ENCODE results near the gene ZNF560. TPM values are rescaled to one million over a fixed set of nuclear protein-coding genes. Genes with fewer than 3 reads are reported as not detected.

The ZNF560 gene
- total RNA-seq, 4 donors from 2014 or later: not detected

- peaks cover 0 to 85% (median 3%) of the 10 kb centered on the region in 3 donors for H3K9me3 ChIP-seq
- TF ChIP-seq, protein P1, sequence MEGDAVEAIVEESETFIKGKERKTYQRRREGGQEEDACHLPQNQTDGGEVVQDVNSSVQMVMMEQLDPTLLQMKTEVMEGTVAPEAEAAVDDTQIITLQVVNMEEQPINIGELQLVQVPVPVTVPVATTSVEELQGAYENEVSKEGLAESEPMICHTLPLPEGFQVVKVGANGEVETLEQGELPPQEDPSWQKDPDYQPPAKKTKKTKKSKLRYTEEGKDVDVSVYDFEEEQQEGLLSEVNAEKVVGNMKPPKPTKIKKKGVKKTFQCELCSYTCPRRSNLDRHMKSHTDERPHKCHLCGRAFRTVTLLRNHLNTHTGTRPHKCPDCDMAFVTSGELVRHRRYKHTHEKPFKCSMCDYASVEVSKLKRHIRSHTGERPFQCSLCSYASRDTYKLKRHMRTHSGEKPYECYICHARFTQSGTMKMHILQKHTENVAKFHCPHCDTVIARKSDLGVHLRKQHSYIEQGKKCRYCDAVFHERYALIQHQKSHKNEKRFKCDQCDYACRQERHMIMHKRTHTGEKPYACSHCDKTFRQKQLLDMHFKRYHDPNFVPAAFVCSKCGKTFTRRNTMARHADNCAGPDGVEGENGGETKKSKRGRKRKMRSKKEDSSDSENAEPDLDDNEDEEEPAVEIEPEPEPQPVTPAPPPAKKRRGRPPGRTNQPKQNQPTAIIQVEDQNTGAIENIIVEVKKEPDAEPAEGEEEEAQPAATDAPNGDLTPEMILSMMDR (IDR thresholded peaks at IDR 0.05): no peak
- no peak for TF ChIP-seq POLR2AphosphoS5 (IDR thresholded peaks at IDR 0.05)
- no peak for TF ChIP-seq POLR2A (IDR thresholded peaks at IDR 0.05)
- no peak for TF ChIP-seq EP300 (IDR thresholded peaks at IDR 0.05)
- H3K36me3 ChIP-seq: peaks cover 0 to 1% of the 10 kb centered on the region in 2 donors
- H3K4me1 ChIP-seq: no peaks in the 10 kb centered on the region
- no peak overlapping the region for H3K4me3 ChIP-seq
- no peak overlapping the region for H3K27ac ChIP-seq
- H3K27me3 ChIP-seq: no peaks in the 10 kb centered on the region
- ATAC-seq: no peak
- WGBS, 2 donors (ENCODE audit: low coverage in 1 of 2): 77 to 83% methylated on average over 4 to 5 of the region's 7 CpGs
Observed at GRCh38 chr19:9467161-9467560, 31.3 kb downstream of the ZNF560 start.

DNA sequence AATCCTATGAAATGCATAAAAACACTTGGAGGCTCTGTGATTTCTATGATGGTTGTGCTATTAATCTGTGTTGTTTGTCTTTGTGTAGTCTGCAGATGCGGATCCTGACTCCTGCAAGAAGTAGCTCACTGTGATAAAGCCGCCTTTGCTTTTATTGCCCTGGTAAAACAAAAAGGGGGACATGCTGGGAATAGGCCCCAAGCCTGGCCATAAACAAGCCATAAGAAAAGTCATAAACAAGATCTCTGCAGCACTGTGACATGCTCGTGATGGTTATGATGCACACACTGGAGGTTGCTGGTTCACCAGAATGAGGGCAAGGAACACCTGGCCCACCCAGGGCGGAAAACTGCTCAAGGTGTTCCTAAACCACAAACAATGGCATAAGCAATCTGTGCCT, 36.5 kb downstream of the ZNF560 start:
- 89 to 95% methylated on average over 2 to 4 of the region's 4 CpGs for WGBS, 2 donors (ENCODE audit: low coverage in 1 of 2)
- H3K9me3 ChIP-seq: peaks cover 0 to 82% (median 0%) of the 10 kb centered on the region in 3 donors
- no peak for ATAC-seq

DNA sequence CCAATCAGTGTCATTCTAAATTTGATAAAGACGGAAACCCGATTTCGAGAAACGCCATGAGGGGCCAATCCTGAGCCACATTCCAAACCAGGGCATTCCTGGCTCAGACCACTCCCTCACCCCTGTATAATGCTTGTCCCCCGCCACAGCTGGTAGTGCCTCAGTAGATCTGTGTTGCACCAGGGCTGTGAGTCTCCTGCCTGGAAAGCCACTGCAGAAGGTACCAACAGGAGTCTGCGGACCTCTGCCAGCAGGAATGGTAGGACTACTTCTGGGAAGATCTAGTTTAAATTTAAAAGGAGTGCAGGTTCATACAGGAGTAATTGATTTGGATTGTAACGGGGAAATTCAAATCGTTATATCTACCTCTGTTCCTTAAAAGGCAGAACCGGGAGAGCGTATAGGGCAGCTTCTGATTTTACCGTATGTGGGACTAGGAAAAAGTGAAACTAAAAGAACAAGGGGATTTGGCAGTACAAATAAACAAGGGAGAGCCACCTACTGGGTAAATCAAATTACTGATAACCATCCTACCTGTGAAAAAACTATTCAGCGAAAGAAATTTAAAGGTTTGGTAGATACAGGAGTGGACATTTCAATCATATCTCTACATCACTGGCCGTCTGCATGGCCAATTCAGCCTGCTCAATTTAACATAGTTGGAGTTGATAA, 42.3 kb downstream of the ZNF560 start:
- Histone ChIP-seq H3K27ac (no peak overlapping the region), H3K36me3 (no peaks in the 10 kb centered on the region), H3K4me3 (no peak overlapping the region), H3K4me1 (no peaks in the 10 kb centered on the region), H3K9me3 (peaks cover 0 to 85% (median 0%) of the 10 kb centered on the region in 3 donors), H3K27me3 (no peaks in the 10 kb centered on the region)
- WGBS, 2 donors (ENCODE audit: low coverage in 1 of 2): 67 to 95% methylated on average over 11 to 12 of the region's 13 CpGs
- TF ChIP-seq EP300 (IDR thresholded peaks at IDR 0.05) (no peak), POLR2A (IDR thresholded peaks at IDR 0.05) (no peak), POLR2AphosphoS5 (IDR thresholded peaks at IDR 0.05) (no peak)
- TF ChIP-seq, protein P1 (IDR thresholded peaks at IDR 0.05): no peak
- ATAC-seq: no peak

More for the DNA sequence above, 36.5 kb downstream of the ZNF560 start:
- TF ChIP-seq POLR2AphosphoS5 (IDR thresholded peaks at IDR 0.05): no peak
- TF ChIP-seq POLR2A (IDR thresholded peaks at IDR 0.05): no peak
- TF ChIP-seq, protein P1 (IDR thresholded peaks at IDR 0.05): no peak
- TF ChIP-seq EP300 (IDR thresholded peaks at IDR 0.05): no peak
- no peak overlapping the region for H3K27ac ChIP-seq
- no peaks in the 10 kb centered on the region for H3K27me3 ChIP-seq
- H3K4me3 ChIP-seq: no peak overlapping the region
- peaks cover 0 to 5% of the 10 kb centered on the region in 2 donors for H3K36me3 ChIP-seq
- H3K4me1 ChIP-seq: no peaks in the 10 kb centered on the region

GRCh38 chr19:9453953-9454352, 44.5 kb downstream of the ZNF560 start:
- H3K9me3 ChIP-seq: peaks cover 0 to 87% (median 0%) of the 10 kb centered on the region in 3 donors
- H3K4me1 ChIP-seq: no peaks in the 10 kb centered on the region
- no peak for TF ChIP-seq POLR2AphosphoS5 (IDR thresholded peaks at IDR 0.05)
- TF ChIP-seq EP300 (IDR thresholded peaks at IDR 0.05): no peak
- no peak for TF ChIP-seq POLR2A (IDR thresholded peaks at IDR 0.05)
- TF ChIP-seq, protein P1 (IDR thresholded peaks at IDR 0.05): no peak
- no peak overlapping the region for H3K27ac ChIP-seq
- no peaks in the 10 kb centered on the region for H3K36me3 ChIP-seq
- H3K27me3 ChIP-seq: no peaks in the 10 kb centered on the region
- WGBS, 2 donors (ENCODE audit: low coverage in 1 of 2): 83 to 96% methylated on average over 2 to 4 of the region's 4 CpGs
- H3K4me3 ChIP-seq: no peak overlapping the region
- ATAC-seq: no peak

DNA sequence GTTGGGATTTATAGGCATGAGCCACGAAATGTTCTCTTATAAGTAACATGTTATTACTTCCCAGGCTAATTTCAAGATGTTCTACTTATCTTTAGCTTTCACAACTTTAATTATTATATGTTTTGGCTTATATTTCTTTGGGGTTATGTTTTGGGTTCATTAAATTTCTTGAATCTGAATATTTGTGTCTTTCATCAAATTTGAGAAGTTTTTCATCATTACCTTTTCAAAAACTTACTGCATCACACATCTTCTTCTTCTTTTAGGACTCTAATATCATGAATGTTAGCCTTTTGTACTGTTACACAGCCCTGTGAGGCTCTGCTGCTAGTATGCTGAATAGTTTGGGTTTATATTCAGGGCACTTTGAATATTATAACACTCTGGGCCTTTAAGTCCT, 53.4 kb downstream of the ZNF560 start:
- Histone ChIP-seq H3K4me3 (no peak overlapping the region), H3K4me1 (no peaks in the 10 kb centered on the region), H3K27ac (no peak overlapping the region), H3K36me3 (peaks cover 0 to 11% of the 10 kb centered on the region in 2 donors), H3K27me3 (no peaks in the 10 kb centered on the region), H3K9me3 (peaks cover 0 to 70% (median 0%) of the 10 kb centered on the region in 3 donors)
- ATAC-seq: no peak
- TF ChIP-seq POLR2AphosphoS5 (IDR thresholded peaks at IDR 0.05) (no peak), EP300 (IDR thresholded peaks at IDR 0.05) (no peak), POLR2A (IDR thresholded peaks at IDR 0.05) (no peak)
- TF ChIP-seq, protein P1 (IDR thresholded peaks at IDR 0.05): no peak
- 77 to 89% methylated on average over 1 of the region's 1 CpG for WGBS, 2 donors (ENCODE audit: low coverage in 1 of 2)

Measured in gastroesophageal sphincter (tissue), 4 donors.